ENCODE results near the gene KIAA1217. TPM values are rescaled to one million over a fixed set of nuclear protein-coding genes. Genes with fewer than 3 reads are reported as not detected.

The KIAA1217 gene
- total and polyA plus RNA-seq, 9 of the 15 experiments (the other 6 are each of a cell fraction or from before 2014, with no cell fraction given) = 0.04 TPM; not detected in 8

- Histone ChIP-seq H3K4me2 (ENCODE audit: insufficient read depth, low read length) (no peak overlapping the region), H2AFZ (ENCODE audit: low read depth, low read length) (no peak overlapping the region), H3K27me3 (ENCODE audit: control insufficient read depth in 2 of 2, insufficient read depth in 2 of 2, low read length in 2 of 2) (peaks cover 2 to 9% of the 10 kb centered on the region in 2 experiments; a peak in 4 of 5 replicates), H3K9me1 (ENCODE audit: control insufficient read depth, insufficient read depth, low read length) (no peaks in the 10 kb centered on the region), H4K20me1 (replicated peaks; ENCODE audit: control insufficient read depth, insufficient read depth, low read length) (no peaks in the 10 kb centered on the region), H3K9me3 (replicated peaks; ENCODE audit: control insufficient read depth, insufficient read depth, low read depth, low read length) (no peaks in the 10 kb centered on the region), H3K4me3 (no peak overlapping the region), H3K9ac (ENCODE audit: insufficient read depth in 1 of 2, low read depth in 2 of 2, low read length in 2 of 2) (no peak overlapping the region), H3K36me3 (ENCODE audit: control insufficient read depth, insufficient read depth, low read length) (no peaks in the 10 kb centered on the region), H3K79me2 (ENCODE audit: control insufficient read depth, insufficient read depth, low read length) (no peaks in the 10 kb centered on the region), H3K4me1 (replicated peaks in 1 of 2; ENCODE audit: control insufficient read depth in 2 of 2, insufficient read depth in 2 of 2, low read length in 2 of 2) (no peaks in the 10 kb centered on the region), H3K27ac (ENCODE audit: extremely low read depth, low read depth, low read length) (no peak overlapping the region)
- no peak for ATAC-seq
- CTCF ChIA-PET (ENCODE audit: low intra/inter-chr PET ratio) = no interaction called here
- FAIRE-seq = no peak
- no TSS peak for BruUV-seq (replicated peaks)
- DNase-seq (ENCODE audit: extremely low read depth in 1 of 4, low spot score in 3 of 4) = no peak
- TF ChIP-seq GATAD2B (IDR thresholded peaks at IDR 0.05; ENCODE audit: borderline replicate concordance) (no peak), SIX5 (IDR thresholded peaks at IDR 0.05; ENCODE audit: borderline replicate concordance in 1 of 2, insufficient read depth in 1 of 2, low read depth in 1 of 2, low read length in 2 of 2) (no peak), ZKSCAN8 (CRISPR knock-in tag; IDR thresholded peaks at IDR 0.05) (no peak), ZNF57 (CRISPR knock-in tag; IDR thresholded peaks at IDR 0.05) (no peak), NFYB (IDR thresholded peaks at IDR 0.05; ENCODE audit: extremely low read depth, insufficient read length) (no peak), ZBTB2 (IDR thresholded peaks at IDR 0.05) (no peak), ZNF23 (CRISPR knock-in tag; IDR thresholded peaks at IDR 0.05) (no peak)
- POLR2A ChIA-PET = interaction anchor here (0.5 kb wide), 1 partner anchor 92 kb away, joined by 3 read pairs; no protein-coding TSS in a partner anchor
- intact Hi-C loops (cut with micrococcal nuclease) (no loop called here), in situ Hi-C loops (cut with MboI) (no loop called here)
- WGBS (ENCODE audit: insufficient coverage, low coverage, missing lambda C conversion rate) = 0% methylated on average over 8 of the region's 8 CpGs
These were observed 243.1 kb downstream of the KIAA1217 start for GRCh38 chr10:24452030-24452429.
